SJSA1 (cell line): Measurements from ENCODE around the gene ZNF346. TPM values are rescaled to one million over a fixed set of nuclear protein-coding genes. Genes with fewer than 3 reads are reported as not detected.
"Not testable (repeated sequence)": the region's sequence is repeated elsewhere in the genome, so short reads cannot be mapped to it uniquely, and the experiment has no call there.

Source experiments
- DNase-seq, 2 experiments: peaks; one replicate each; pipeline ENCODE4 v3.0.0-alpha.2; 2015 to 2020; ENCODE audit warnings: low spot score in 2 of 2, low read depth in 1 of 2
- H3K27ac ChIP-seq: fragments of 250-450 bp; sonication (Bioruptor Pico); 2 replicates; pipeline ENCODE4 v1.5.1; 2020; ENCODE audit warnings: mild to moderate bottlenecking, moderate library complexity
- H3K27me3 ChIP-seq: fragments of 250-450 bp; sonication (Bioruptor Pico); replicated peaks from 2 replicates; pipeline ENCODE4 v1.5.1; 2020; ENCODE audit warnings: mild to moderate bottlenecking, moderate library complexity
- H3K36me3 ChIP-seq: fragments of 250-450 bp; sonication (Bioruptor Pico); 2 replicates; pipeline ENCODE4 v1.5.1; 2020; ENCODE audit warnings: mild to moderate bottlenecking
- H3K4me1 ChIP-seq: fragments of 250-450 bp; sonication (Bioruptor Pico); replicated peaks from 2 replicates; pipeline ENCODE4 v1.6.1; 2021; ENCODE audit warnings: mild to moderate bottlenecking
- H3K4me3 ChIP-seq: fragments of 250-450 bp; sonication (Bioruptor Pico); 2 replicates; pipeline ENCODE4 v1.5.1; 2020; ENCODE audit warnings: mild to moderate bottlenecking
- H3K9me3 ChIP-seq: fragments of 250-450 bp; sonication (Bioruptor Pico); replicated peaks from 2 replicates; pipeline ENCODE4 v1.5.1; 2020; ENCODE audit warnings: mild to moderate bottlenecking
- total RNA-seq: library from RNA; depleted of rRNA; stranded (reverse); fragments of >200 nt; shearing (Covaris generic); gene quantifications from 2 replicates; pipeline ENCODE4 v1.2.3, GENCODE V29; 2014; rRNA removed

The ZNF346 gene, protein sequence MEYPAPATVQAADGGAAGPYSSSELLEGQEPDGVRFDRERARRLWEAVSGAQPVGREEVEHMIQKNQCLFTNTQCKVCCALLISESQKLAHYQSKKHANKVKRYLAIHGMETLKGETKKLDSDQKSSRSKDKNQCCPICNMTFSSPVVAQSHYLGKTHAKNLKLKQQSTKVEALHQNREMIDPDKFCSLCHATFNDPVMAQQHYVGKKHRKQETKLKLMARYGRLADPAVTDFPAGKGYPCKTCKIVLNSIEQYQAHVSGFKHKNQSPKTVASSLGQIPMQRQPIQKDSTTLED
- 25.2 and 64.9 TPM in 2 replicates for total RNA-seq

DNA sequence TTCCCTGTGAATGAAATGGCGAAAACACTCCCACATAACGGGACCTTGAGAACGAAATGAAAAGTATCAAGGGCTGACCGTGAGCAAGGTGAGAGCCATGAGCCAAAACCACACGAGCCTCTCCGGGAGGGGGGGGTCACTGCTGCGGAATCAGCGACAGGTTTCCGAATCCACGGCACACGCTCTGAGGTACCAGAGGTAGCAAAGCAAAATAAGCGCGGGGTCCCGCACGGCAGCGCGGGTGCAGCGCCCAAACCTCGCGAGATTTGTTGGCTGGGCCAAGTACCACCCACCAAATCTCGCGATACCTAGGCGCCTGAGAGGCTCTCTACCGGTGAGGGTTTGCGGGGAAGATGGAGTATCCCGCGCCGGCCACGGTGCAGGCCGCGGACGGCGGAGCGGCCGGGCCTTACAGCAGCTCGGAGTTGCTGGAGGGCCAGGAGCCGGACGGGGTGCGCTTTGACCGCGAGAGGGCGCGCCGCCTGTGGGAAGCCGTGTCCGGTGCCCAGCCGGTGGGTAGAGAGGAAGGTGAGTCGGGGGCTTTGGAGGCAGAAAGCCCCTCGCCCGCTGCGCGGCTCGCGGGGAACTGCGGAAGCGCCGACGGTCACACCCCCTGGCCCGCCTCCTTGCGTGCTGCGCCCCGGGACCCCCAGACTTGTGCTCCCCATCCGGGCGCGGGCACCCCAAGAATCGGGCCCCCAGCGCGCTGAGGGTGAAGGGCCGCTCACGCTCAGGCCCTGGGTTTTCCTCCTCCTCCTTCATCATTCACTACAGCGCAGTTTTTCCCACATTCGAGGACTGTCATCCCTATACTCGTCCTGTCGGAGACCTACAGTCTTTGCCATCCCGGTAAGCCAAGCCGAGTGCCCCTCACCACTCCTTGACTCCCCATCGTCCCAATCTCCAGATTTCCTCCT is at the start of gene ZNF346:
Gene ZNF346 (plus strand): TSS at position 311 of the 917 bp plus-strand sequence. CDS start 43 bp downstream, at position 354.
- Histone ChIP-seq H3K27ac (peak within 1 kb of the TSS; percentile 19), H3K9me3 (no peaks in the 10 kb centered on the region)

DNA sequence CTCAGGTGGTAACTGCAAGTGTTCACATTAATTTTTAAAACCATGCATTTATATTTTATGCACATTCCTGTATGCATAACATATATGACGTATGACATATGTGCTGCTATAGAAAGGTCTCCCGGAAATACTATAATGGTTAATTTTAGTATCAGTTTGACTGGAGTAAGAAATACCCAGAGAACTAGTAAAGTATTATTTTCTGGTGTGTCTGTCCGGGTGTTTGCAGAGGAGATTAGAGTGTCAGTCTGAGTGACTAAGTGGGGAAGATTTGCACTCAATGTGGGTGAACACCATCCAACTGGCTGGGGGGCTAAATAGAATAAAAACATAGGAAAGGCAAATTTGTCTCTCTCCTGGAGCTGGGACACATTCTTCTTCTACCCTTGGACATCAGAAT is 42.8 kb upstream of the ZNF346 start:
- Histone ChIP-seq H3K4me1 (no peaks in the 10 kb centered on the region), H3K36me3 (peaks cover 54% of the 10 kb centered on the region), H3K27ac (no peak overlapping the region), H3K4me3 (no peak overlapping the region), H3K27me3 (no peaks in the 10 kb centered on the region), H3K9me3 (no peaks in the 10 kb centered on the region)
- no peak for DNase-seq

More for the DNA sequence above, at the start of gene ZNF346:
- Histone ChIP-seq H3K4me1 (peaks cover 5% of the 10 kb centered on the region), H3K27me3 (no peaks in the 10 kb centered on the region), H3K36me3 (peaks cover 30% of the 10 kb centered on the region), H3K4me3 (peak within 1 kb of the TSS; percentile 82)
- DNase-seq, result peak; percentile 94 to 97

DNA sequence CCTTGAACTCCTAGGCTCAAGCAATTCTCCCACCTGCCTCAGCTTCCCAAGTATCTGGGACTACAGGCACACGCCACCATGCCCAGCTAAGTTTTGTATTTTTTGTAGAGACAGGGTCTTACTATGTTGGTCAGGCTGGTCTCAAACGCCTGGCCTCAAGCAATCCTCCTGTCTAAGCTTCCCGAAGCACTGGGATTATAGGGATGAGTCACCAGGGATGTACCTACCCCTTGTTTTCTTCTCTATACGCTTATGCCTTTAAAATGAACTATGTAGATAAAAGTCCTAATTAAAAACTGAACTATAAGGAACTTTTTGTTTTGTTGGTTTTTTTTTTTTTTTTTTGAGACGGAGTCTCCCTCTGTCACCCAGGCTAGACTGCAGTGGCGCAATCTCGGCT is 41.7 kb upstream of the ZNF346 start:
- H3K27me3 ChIP-seq, result no peaks in the 10 kb centered on the region
- DNase-seq, result no peak

DNA sequence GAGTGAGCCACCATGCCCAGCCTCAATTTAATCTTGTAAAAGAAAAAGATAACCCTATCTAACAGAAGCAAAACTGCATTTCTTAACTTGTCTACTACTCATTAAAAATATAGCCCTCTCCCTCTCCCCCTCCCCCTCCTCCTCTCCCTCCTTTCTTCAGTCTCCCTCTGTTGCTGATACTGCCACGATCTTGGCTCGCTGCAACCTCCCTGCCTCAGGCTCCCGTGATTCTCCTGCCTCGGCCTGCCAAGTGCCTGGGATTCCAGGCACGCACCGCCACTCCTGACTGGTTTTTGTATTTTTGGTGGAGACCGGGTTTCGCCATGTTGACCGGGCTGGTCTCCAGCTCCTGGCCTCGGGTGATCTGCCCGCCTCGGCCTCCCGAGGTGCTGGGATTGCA is 39.4 kb upstream of the ZNF346 start:
- not testable (repeated sequence) for H3K9me3 ChIP-seq, H3K4me1 ChIP-seq, DNase-seq, H3K27me3 ChIP-seq, H3K4me3 ChIP-seq, H3K27ac ChIP-seq
- peaks cover 44% of the 10 kb centered on the region for H3K36me3 ChIP-seq

More for the DNA sequence above, 41.7 kb upstream of the ZNF346 start:
- H3K27ac ChIP-seq, result no peak overlapping the region
- H3K4me3 ChIP-seq, result no peak overlapping the region
- 0 out of 2 replicates have a peak, but pooled peaks cover 2% of the 10 kb centered on the region for H3K9me3 ChIP-seq
- no peaks in the 10 kb centered on the region for H3K4me1 ChIP-seq
- H3K36me3 ChIP-seq, result peaks cover 45% of the 10 kb centered on the region

DNA sequence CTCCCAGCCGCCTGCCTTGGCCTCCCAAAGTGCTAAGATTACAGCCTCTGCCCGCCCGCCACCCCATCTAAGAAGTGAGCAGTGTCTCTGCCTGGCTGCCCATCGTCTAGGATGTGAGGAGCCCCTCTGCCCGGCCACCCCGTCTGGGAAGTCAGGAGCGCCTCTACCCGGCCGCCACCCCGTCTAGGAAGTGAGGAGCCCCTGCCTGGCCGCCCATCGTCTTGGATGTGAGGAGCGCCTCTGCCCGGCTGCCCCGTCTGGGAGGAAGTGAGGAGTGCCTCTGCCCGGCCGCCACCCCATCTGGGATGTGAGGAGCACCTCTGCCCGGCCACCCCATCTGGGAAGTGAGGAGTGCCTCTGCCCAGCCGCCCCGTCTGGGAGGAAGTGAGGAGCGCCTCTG is 38.9 kb upstream of the ZNF346 start:
- H3K27ac ChIP-seq, result not testable (repeated sequence)
- H3K36me3 ChIP-seq, result peaks cover 41% of the 10 kb centered on the region

DNA sequence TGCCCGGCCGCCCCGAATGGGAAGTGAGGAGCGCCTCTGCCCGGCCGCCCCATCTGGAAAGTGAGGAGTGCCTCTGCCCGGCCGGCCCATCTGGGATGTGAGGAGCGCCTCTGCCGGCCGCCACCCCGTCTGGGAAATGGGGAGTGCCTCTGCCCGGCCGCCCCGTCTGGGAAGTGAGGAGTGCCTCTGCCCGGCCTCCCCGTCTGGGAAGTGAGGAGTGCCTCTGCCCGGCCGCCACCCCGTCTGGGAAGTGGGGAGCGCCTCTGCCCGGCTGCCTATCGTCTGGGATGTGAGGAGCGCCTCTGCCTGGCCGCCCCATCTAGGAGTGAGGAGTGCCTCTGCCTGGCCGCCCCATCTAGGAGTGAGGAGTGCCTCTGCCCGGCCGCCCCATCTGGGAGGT is 38.3 kb upstream of the ZNF346 start:
- H3K27me3 ChIP-seq, DNase-seq, H3K4me3 ChIP-seq, H3K27ac ChIP-seq, H3K9me3 ChIP-seq, H3K4me1 ChIP-seq: not testable (repeated sequence)
- H3K36me3 ChIP-seq, result peaks cover 38% of the 10 kb centered on the region

More for the DNA sequence above, 38.9 kb upstream of the ZNF346 start:
- not testable (repeated sequence) for H3K4me3 ChIP-seq, H3K27me3 ChIP-seq, H3K9me3 ChIP-seq, DNase-seq, H3K4me1 ChIP-seq

DNA sequence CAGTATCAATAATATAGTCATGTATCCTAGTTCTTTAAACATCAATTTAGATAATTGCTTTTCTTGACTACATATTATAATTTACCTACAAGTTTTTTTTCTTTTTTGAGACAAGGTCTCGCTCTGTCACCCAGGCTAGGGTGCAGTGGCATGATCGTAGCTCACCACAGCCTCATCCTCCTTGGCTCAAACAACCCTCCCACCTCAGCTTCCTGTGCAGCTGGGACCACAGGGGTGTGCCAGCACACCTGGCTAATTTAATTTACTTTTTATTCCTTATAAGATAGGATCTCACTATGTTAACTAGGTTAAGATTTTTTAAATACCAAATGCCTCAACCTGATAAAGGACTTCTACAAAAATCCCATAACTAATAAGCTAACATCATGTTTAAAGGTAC is 37.0 kb upstream of the ZNF346 start:
- Histone ChIP-seq H3K36me3 (peaks cover 24% of the 10 kb centered on the region), H3K27ac (no peak overlapping the region), H3K4me1 (no peaks in the 10 kb centered on the region), H3K9me3 (0 out of 2 replicates have a peak, but pooled peaks cover 2% of the 10 kb centered on the region), H3K4me3 (no peak overlapping the region), H3K27me3 (no peaks in the 10 kb centered on the region)
- DNase-seq, result no peak

DNA sequence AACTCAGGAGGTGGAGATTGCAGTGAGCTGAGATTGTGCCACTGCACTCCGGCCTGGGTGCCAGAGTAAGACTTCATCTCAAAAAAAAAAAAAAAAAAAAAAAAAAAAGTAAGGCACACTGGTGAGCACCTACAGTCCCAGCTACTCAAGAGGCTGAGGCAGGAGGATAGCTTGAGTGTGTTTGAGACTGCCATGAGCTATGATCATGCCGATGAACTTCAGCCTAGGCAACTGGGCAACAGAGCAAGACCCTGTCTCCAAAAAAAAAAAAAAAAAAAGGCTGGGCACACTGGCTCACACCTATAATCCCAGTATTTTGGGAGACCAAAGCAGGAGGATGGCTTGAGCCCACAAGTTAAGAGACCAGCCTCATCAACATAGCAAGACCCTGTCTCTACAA is 36.2 kb upstream of the ZNF346 start:
- H3K36me3 ChIP-seq, result peaks cover 18% of the 10 kb centered on the region
- no peak for DNase-seq
- no peak overlapping the region for H3K27ac ChIP-seq
- no peak overlapping the region for H3K4me3 ChIP-seq
- H3K4me1 ChIP-seq, result no peaks in the 10 kb centered on the region
- H3K9me3 ChIP-seq, result 0 out of 2 replicates have a peak, but pooled peaks cover 2% of the 10 kb centered on the region
- no peaks in the 10 kb centered on the region for H3K27me3 ChIP-seq

DNA sequence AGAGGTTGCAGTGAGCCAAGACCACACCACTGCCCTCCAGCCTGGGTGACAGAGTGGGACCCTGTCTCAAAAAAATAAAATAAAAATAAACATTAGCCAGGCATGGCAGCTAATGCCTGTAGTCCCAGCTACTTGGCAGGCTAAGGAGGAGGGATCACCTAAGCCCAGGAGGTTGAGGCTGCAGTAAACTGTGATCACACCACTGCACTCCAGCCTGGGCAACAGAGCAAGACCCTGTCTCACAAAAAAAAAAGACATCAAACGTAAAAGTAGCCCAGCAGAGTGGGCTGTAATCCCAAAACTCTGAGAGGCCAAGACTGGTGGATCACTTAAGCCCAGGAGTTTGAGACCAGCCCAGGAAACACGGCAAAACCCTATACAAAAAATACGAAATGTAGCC is 34.9 kb upstream of the ZNF346 start:
- H3K9me3 ChIP-seq, result 0 out of 2 replicates have a peak, but pooled peaks cover 2% of the 10 kb centered on the region
- DNase-seq, result no peak
- H3K27ac ChIP-seq, result no peak overlapping the region
- no peaks in the 10 kb centered on the region for H3K4me1 ChIP-seq
- no peaks in the 10 kb centered on the region for H3K27me3 ChIP-seq
- H3K4me3 ChIP-seq, result no peak overlapping the region
- H3K36me3 ChIP-seq, result peaks cover 8% of the 10 kb centered on the region

DNA sequence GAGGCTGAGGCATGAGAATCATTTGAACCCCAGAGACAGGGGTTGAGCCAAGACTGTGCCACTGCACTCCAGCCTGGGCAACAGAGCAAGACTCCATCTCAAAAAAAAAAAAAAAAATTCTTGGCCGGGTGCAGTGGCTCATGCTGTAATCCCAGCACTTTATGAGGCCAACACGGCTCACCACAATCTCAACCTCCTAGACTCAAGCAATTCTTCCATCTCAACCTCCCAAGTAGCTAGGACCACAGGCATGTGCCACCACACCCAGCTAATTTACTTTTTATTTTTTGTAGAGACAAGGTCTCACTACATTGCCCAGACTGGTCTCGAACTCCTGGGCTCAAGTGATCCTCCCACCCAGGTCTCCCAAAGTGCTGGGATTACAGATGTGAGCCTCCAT is 29.4 kb upstream of the ZNF346 start:
- H3K4me3 ChIP-seq, H3K27ac ChIP-seq: not testable (repeated sequence)
- DNase-seq, result peak in 1 of 2 experiments; percentile 26

DNA sequence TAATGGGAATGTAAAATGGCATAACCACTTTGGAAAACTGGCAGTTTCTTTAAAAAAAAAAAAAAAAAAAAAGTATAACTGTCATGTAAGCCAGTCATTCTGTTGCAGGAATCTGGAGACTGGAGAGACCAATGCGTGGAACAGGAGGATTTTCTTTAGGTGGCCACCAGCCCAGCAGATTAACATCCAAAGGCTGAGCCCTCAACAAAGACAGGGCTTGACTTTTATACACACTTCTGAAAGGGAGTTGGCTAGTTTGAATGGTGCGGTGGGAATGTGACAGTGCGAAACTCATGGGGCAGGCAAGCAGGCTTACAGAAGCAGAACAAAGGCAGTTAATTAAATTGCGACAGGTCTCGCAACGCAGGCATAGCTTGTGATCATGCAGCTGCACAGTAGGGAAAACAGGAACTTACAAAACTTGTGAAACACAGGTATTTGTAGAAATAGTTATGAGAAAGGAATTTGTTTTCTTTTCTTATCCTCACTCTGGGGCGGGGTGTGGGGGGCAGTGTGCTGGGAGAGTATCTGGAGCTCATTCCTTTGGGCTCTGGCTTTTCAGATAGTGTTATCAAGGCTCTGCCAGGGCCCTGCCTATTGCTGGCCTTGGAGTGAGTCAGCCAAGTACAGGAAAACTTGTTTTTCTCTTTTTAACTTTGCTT is 27.9 kb upstream of the ZNF346 start:
- Histone ChIP-seq H3K27ac (no peak overlapping the region), H3K4me3 (no peak overlapping the region), H3K27me3 (no peaks in the 10 kb centered on the region), H3K36me3 (peaks cover 7% of the 10 kb centered on the region; the same call in 1 of the 2 replicates), H3K9me3 (no peaks in the 10 kb centered on the region), H3K4me1 (peaks cover 30% of the 10 kb centered on the region)
- no peak for DNase-seq

More for the DNA sequence above, 29.4 kb upstream of the ZNF346 start:
- not testable (repeated sequence) for H3K9me3 ChIP-seq, H3K27me3 ChIP-seq, H3K36me3 ChIP-seq
- peaks cover 30% of the 10 kb centered on the region for H3K4me1 ChIP-seq

DNA sequence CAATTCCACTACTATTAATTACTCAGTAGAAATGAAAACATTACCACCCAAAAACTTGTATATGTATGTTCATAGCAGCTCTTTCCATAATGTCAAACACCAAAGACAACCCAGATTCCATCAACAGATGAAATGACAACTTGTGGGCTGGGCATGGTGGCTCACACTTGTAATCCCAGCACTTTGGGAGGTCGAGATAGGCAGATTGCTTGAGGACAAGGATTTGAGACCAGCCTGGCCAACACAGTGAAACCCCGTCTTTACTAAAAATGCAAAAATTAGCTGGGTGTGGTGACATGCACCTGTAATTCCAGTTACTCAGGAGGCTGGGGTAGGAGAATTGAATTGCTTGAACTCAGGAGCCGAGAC is 27.4 kb upstream of the ZNF346 start:
- Histone ChIP-seq H3K4me1 (peaks cover 30% of the 10 kb centered on the region), H3K27ac (no peak overlapping the region), H3K4me3 (no peak overlapping the region), H3K27me3 (no peaks in the 10 kb centered on the region), H3K36me3 (peaks cover 9% of the 10 kb centered on the region; the same call in 1 of the 2 replicates), H3K9me3 (no peaks in the 10 kb centered on the region)
- DNase-seq, result no peak

DNA sequence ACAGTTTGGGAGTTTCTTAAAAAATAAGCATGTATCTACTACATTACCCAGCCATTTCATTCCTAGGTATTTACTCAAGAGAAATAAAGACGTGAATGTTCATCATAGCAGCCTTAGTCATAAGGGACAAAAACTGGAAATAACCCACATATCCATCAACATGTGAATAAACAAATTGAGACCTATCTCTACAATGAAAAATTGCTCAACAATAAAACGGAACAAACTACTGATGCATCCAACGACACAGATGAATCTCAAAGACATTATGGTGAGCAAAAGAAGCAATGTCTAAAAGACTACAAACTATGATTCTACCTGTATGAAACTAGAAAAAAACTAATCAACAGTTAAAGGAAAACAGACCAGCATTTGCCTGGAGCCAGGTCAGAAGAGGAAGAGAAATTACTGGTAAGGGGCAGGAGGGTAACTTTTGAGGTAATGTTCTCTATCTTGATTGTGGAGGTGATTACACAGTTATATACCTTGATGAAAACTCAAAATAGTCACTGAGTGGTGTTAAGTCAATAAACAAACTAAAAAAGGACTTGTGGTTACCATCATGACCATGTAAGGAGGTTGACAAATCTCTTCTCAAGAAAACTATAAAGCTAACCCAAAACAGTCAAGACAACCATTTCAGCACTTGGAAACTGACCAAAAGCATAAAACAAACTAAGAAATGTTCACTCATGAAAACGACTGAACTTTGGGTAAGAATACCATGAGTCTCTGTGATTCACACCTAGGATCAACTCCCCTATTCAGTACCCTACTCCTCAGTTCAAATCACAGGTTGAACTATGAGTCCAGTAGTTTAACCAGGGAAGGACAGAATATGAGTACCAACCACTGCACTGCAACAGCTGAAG is 26.4 kb upstream of the ZNF346 start:
- peak in 1 of 2 experiments; percentile 68 for DNase-seq
- Histone ChIP-seq H3K4me3 (no peak overlapping the region), H3K9me3 (no peaks in the 10 kb centered on the region), H3K4me1 (peaks cover 30% of the 10 kb centered on the region), H3K36me3 (peaks cover 9% of the 10 kb centered on the region; the same call in 1 of the 2 replicates), H3K27ac (no peak overlapping the region; the same call in 1 of the 2 replicates), H3K27me3 (no peaks in the 10 kb centered on the region)
